ENCODE results near the gene GTF3A. TPM values are rescaled to one million over a fixed set of nuclear protein-coding genes. Genes with fewer than 3 reads are reported as not detected.

The GTF3A gene
- total and polyA plus RNA-seq, 2 donors (not counting 3 experiments of a cell fraction or from before 2014, with no cell fraction given) = 37.9 to 73.3 TPM

DNA sequence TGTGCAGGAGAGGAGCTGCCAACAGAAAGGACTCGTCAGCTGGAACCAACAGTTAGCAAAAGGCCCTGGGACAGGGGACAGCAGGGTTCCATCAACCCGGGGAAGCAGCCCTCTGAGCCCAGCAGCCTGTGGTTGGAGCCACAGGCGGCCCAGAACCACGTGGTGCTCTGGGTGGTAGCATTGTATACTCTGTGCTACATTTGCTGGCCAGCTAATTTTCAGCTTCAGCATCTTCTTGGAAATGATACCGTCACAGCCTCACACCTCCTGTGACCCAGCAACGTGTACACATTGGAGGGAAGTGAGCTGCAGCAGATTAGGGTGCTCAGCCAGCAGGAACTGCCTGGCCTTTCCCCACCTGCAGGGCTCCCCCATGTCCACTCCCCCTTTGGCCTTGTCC is 39.1 kb downstream of the GTF3A start:
- Histone ChIP-seq H3K27me3 (ENCODE audit: control insufficient read depth in 2 of 2, insufficient read depth in 2 of 2, low read length in 2 of 2) (peaks cover 2 to 3% of the 10 kb centered on the region in 2 experiments), H3K4me2 (ENCODE audit: insufficient read depth, low read length) (no peak overlapping the region), H3K27ac (ENCODE audit: insufficient read depth, low read depth, low read length) (no peak overlapping the region), H4K20me1 (replicated peaks; ENCODE audit: control insufficient read depth, extremely low read depth, insufficient read depth, low read length) (no peaks in the 10 kb centered on the region), H2AFZ (ENCODE audit: low read depth, low read length) (no peak overlapping the region), H3K9ac (replicated peaks; ENCODE audit: extremely low read depth, insufficient read depth, low read length) (no peak overlapping the region), H3K36me3 (ENCODE audit: control insufficient read depth in 2 of 2, extremely low read depth in 1 of 2, insufficient read depth in 2 of 2, low read length in 2 of 2) (no peaks in the 10 kb centered on the region), H3K9me3 (replicated peaks; ENCODE audit: control insufficient read depth, insufficient read depth, low read length) (no peaks in the 10 kb centered on the region), H3K9me1 (replicated peaks; ENCODE audit: control insufficient read depth, extremely low read depth, insufficient read depth, low read length) (no peaks in the 10 kb centered on the region), H3K4me3 (replicated peaks in 1 of 3; ENCODE audit: insufficient read depth in 1 of 3, low read depth in 1 of 3, low read length in 3 of 3) (no peak overlapping the region), H3K79me2 (ENCODE audit: control insufficient read depth, insufficient read depth, low read length) (no peaks in the 10 kb centered on the region), H3K4me1 (ENCODE audit: control insufficient read depth, extremely low read depth, insufficient read depth, low read length) (no peaks in the 10 kb centered on the region)
- dilution Hi-C loops (cut with MboI; ENCODE audit: extremely low pct_ligation_motif_present, low sequenced_read_pairs) (no loop called here), intact Hi-C loops (cut with micrococcal nuclease) (no loop called here)
- BruUV-seq (replicated peaks) = no TSS peak
- DNase-seq (ENCODE audit: low read depth, low spot score) = no peak
- FAIRE-seq = no peak
- TF ChIP-seq, protein P1, sequence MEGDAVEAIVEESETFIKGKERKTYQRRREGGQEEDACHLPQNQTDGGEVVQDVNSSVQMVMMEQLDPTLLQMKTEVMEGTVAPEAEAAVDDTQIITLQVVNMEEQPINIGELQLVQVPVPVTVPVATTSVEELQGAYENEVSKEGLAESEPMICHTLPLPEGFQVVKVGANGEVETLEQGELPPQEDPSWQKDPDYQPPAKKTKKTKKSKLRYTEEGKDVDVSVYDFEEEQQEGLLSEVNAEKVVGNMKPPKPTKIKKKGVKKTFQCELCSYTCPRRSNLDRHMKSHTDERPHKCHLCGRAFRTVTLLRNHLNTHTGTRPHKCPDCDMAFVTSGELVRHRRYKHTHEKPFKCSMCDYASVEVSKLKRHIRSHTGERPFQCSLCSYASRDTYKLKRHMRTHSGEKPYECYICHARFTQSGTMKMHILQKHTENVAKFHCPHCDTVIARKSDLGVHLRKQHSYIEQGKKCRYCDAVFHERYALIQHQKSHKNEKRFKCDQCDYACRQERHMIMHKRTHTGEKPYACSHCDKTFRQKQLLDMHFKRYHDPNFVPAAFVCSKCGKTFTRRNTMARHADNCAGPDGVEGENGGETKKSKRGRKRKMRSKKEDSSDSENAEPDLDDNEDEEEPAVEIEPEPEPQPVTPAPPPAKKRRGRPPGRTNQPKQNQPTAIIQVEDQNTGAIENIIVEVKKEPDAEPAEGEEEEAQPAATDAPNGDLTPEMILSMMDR (IDR thresholded peaks at IDR 0.05; ENCODE audit: extremely low read depth in 1 of 2, insufficient read depth in 1 of 2, low read depth in 1 of 2, low read length in 2 of 2) = no peak
- TF ChIP-seq POLR2A (IDR thresholded peaks at IDR 0.05; ENCODE audit: low read depth, low read length) = no peak
- TF ChIP-seq FOS (IDR thresholded peaks at IDR 0.05; ENCODE audit: borderline replicate concordance, insufficient read depth, low read length) = no peak
- no peak for TF ChIP-seq JUN (IDR thresholded peaks at IDR 0.05; ENCODE audit: borderline replicate concordance, insufficient read depth, insufficient read length, low read depth)
- TF ChIP-seq GATA2 (IDR thresholded peaks at IDR 0.05; ENCODE audit: insufficient read depth, insufficient read length, low read depth, low read length) = no peak
- no peak for TF ChIP-seq EZH2 (IDR thresholded peaks at IDR 0.05; ENCODE audit: borderline replicate concordance, low read depth, low read length, severe bottlenecking)
- TF ChIP-seq POLR2AphosphoS5 (IDR thresholded peaks at IDR 0.05; ENCODE audit: insufficient read depth, low read depth, low read length) = no peak
- TF ChIP-seq, protein P2, sequence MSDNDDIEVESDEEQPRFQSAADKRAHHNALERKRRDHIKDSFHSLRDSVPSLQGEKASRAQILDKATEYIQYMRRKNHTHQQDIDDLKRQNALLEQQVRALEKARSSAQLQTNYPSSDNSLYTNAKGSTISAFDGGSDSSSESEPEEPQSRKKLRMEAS (IDR thresholded peaks at IDR 0.05; ENCODE audit: insufficient read depth, insufficient read length) = no peak
- no peak for TF ChIP-seq MYC (IDR thresholded peaks at IDR 0.05; ENCODE audit: low read depth, low read length)
- ChIA-PET POLR2A (no interaction called here), CTCF (interaction anchor here (1.3 to 3.0 kb wide), 3 partner anchors 12 to 367 kb away, joined by 3 to 8 read pairs (median 4); partner anchors contain the start of gene MTIF3)
